NCI-H69 (cell line): ENCODE measurements around the gene ADAMTS14.

Source experiments
- DNase-seq: peaks from one replicate; lab custom pipeline; 2025; lab: John Stamatoyannopoulos, UW

ADAMTS14 gene

DNA sequence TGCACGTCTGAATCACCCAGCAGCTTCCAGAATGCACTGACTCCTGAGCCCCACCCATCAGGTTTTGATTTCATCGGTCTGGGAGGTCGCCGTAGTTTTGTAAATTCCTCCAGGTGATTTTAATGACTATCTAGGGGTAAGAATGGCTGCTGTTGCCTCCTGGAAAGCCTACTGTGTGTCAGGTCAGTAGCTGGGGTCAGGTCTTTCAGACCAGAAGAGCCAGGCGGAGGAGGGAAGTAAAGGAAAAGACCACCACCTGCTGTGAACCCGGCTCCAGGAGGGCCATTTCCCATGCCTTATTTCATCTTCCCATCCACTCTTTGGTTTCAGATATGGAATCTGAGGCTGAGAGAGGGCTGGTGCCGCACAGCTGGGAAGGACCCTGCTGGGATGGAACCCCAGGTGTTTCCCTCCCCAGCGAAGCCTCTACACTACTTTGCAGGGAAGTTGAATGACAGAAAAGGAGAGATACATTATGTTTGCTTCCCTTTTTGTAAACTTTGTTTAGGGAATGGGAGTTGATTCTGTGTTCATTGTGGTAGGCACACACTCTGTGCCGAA is 19.8 kb downstream of the ADAMTS14 start:
- DNase-seq: no peak

DNA sequence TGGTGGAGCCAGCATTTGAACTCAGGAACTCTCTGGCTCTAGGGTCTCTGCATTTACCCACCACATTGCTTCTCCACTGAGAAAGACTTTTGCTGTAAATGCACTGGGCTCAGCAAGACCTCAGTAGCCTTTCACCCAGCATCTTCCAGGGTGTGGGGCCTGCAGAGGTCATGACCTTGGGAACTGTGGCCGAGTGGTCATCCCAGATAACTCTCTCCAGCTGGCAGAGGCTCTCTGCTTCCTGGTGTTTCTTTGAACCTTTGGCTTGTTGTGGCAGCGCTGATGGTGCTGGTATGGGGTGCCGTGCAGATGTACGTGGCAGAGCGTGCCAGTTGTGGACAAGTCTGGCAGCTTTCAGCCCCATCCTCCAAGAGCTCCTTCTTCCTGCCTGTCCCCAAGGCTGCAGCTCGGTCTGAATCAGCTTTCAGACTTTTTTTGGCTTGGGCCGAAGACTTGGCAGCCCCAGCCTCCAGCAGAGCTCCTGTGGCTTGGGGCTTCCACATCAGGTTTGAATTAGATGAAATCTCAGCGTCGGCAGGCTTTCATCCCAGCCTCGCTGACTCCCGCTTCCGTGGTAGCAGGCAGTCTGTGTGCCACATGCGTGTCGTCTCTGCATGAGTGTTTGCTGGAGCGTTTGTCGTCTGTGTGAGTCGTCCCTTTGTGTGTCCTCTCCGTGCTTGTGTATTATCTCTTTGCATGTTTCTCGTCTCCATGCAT is 21.5 kb downstream of the ADAMTS14 start:
- DNase-seq: no peak

DNA sequence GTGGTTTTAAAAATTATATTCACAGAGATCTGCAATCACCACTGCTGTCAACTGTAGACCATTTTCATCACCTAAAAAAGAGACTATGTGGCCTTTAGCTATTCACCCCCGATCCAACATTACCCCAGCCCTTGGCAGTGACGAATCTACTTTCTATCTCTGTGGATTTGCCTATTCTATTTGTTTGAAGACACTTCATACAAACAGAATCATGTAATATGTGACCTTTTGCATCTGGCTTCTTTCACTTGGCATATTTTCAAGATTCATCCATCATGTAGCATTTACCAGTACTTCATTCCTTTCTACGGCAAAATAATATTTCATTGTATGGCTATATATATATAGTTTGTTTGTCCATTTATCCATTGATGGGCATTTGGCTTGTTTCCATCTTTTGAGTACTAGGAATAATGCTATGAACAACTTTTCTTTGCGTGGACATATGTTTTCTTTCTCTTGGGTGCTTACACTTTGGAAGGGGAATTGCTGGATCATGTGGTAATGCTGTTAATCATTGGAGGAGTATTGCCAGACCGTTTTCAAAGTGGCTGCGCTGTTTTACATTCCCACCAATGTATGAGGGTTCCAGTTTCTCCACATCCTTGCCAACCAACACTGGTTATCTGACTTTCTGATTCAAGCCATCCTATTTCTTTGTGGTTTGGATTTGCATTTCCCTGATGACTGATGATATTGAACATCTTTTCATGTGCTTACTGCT is 22.3 kb downstream of the ADAMTS14 start:
- DNase-seq: no peak

DNA sequence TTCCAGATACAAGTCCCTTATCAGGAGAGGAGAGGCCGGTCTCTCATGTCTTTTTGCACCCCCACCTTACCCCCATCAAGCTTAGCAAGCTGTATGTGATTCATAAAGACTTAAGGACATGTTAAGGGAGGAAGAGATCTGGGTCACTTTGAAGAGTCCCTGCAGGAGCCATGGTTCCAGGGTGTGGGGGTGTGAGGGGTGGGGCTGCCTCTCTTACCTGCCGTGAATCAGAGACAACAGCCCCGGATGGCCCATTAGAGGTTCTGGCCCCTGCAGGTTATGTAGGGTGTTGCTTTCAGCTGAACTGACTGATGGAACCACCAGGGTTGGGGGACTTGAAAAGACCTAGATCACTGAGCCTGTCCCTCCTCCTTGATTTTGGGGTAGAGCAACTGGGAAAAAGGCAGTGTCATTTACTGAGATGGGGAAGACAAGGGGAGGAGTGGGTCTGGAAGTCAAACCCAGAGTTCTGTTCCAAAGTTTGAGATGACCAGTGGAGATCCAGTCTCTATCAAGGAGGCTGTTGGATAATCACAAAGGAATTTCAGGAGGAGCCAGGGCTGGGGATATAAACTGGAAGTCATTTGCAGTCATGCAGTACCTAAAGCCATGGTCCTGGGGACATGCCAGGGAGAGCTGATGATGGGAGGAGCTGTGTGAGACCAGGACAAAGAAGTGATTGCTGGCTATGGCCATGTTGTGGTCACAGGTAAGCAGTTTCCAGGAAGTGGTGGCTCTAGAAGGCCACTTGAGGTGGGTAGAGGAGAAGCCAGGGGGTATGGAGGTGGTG is 23.1 kb downstream of the ADAMTS14 start:
- DNase-seq: no peak

DNA sequence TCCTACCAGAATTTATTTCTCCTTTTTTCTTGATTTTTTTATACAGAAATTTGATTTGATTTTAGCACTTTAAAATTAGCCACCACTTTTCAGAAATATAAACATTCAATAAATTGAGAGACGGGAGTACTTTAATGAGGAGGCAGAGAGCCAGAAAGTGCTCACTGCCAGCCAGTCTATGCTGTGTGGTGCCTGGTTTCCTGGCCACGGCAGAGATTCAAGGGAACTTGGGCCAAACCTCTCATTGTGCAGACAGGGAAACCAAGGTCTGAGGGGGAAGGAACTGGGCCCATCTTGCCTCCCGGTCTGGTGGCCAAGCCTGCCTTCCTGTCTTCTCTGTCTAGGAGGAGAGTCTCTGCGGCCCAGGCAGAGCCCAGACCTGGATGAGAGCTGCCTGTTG is 25.9 kb downstream of the ADAMTS14 start:
- no peak for DNase-seq

DNA sequence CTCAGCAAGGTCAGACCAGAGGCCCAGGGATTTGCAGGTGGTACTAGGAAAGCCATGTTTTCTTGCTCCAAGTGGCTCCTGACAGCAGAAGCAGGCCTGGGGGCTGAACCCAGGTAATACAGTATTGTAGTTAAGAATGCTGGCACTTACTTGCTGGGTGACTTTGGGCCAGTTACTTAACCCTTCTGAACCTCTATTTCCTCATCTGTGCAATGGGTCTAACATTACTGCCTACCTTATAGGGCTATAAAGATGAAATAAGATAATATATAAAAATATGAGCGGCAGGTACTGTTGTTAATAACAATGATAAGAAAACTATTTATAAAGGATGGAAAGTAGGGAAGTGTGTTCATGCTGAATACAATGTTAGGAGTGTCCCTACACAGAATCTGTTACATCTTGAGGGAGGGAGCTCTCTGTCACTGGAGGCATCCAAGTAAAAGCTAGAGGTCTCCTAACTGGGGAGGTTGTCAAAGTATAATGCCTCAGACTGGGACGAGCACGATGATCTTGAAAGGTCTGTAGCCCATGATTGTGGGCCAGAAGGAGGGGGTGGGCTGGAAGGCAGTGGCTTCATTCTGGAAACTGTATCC is 26.9 kb downstream of the ADAMTS14 start:
- DNase-seq: no peak

DNA sequence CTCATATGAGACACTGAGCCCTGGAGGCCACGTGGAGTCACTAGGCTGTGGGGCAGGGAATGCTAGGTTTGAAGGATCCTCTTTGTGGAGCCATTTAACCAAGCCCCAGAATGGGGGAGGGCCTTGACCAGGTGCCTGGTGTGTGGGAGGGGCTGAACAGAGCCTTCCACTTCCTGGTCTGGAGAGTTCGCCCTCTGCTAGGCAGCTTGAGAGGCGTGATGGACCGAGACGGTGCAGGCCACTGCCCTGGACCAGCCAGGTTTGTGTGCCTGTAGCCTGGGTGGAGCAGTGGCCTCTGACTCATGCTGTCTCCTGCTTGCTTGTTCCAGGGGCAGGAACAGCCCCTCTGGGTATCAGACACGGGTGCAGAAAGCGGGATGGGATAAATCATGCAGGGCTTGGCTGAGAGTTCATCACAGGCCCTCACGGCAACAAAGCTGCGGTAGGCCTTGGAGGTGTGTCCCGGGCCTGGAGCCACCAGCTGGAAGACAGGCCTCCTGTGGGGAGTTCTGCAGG is 27.4 kb downstream of the ADAMTS14 start:
- DNase-seq: no peak

DNA sequence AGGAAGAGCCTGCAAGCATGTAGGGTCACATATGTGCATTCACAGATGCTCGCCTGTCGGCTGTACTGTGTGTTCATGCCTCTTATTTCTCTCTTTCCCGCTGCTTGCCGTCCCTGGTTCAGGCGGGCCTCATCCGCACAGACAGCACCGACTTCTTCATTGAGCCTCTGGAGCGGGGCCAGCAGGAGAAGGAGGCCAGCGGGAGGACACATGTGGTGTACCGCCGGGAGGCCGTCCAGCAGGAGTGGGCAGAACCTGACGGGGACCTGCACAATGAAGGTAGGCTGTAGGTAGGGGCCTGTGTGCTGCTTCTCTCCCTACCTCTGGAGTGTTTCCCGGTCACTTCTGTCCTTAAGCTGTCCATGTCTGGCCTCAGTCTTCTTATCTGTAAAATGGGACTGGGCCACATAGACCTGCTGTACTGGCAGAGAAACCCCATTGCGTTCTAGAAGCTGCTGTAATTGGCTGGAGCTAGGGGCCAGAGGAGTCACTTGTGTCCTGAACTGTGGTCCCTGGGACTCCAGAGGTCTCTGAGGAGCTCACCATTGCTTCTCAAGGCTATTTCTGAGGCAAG is 30.0 kb downstream of the ADAMTS14 start:
- DNase-seq: no peak

DNA sequence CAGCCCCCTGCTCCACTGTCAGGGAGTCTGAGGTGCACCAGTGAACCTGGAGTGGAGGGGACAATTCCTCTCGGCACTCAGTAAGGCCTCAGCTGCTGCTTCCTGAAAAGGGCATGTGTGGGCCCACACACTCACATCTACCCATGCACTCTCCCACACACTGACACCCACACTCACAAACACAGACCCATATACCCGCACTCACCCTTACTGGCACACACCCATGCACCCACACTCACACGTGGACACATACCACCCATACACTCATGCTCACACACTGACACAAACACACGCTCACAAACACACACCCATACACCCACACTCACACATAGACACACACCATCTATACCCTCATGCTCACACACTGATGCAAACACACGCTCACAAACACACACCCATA is 31.9 kb downstream of the ADAMTS14 start:
- no peak for DNase-seq

DNA sequence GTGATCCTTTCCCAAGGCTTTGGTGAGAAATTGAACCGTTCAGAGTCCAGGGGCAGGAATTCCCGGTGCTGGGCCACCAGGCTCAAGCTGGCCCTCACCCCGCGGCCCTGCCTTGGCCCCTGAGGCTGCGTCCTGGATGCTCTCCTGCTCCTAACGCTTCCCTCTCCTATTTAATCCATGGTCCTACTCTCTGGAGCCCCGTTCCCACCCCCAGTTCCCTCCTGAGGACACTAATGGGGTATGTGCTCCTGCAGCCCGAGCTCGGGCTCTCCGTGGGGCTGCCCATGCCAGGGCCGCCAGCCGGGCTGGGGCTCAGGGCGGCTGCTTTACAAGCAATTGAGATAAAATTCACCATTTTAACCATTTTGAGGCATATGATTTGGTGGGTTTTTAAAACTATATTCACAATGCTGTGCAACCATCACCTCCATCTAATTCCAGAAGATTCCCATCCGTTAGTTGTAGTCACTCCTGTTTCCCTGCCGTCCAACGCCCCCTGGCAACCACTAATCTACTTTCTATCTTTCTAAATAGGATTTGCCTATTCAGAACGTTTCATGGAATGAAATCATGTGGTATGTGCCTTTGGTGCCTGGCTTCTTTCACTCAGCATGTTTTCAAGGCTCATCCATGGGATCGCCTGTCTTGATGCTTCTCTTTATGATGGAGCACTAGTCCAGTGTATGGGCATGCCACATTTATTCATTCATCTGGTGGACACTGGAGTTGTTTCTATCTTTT is 33.0 kb downstream of the ADAMTS14 start:
- no peak for DNase-seq

DNA sequence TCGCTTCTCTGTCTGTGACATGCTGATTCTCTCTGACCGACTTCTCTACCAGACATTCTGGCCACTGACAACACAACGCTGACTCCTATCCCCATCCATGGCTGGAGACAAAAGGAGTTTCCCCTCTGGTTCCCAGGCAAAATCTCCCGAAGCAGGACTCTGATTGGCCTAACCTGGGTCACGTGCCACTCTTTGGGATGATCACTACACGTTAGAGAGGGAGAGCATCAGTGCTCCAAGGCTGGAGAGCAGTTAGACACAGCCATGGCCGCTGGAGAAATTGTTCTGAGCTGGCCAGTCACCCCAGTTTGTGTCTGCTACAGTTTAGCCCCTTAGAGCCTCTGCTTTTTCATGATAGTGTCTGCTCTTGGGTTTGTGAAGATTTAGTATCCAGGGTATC is 38.9 kb downstream of the ADAMTS14 start:
- DNase-seq: no peak

DNA sequence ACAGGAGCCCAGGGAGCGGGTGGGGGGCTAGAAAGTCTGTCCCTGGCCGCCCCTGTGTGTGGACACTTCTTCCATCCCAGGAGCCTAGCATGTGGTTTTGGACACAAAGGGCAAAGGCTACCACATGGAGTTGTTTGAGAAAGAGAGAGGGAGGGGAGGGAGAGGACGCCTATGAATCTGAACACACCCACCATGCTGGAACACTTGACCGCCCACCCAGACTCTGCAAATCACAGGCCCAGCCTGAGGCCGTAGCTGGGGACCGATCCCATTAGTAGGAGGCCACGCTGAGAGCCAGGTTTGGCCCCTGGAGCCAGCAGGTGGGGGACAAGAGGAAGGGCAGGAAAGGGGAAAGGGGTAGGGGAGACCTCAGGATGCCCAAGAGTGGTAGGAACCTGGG is 39.6 kb downstream of the ADAMTS14 start:
- DNase-seq: peak; percentile 29

DNA sequence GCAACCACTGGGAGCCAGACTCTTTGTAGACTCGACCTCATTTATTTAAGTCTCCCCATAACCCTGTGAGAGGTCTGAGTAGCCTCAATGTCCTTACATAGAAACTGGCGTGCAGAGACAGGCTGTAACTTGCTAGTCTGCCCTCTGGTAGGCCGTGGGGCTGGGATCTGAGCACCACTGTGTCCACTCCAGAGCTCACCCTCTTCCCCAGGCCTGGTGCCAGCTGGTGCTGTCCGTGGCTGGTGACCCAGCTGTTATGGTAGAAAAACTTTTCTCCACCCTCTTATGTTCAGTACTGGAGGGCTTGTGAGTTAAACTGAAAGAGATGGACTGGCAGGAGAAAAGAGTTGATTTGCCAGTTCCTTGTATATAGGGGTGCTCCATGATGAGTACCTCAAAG is 41.9 kb downstream of the ADAMTS14 start:
- DNase-seq: no peak

DNA sequence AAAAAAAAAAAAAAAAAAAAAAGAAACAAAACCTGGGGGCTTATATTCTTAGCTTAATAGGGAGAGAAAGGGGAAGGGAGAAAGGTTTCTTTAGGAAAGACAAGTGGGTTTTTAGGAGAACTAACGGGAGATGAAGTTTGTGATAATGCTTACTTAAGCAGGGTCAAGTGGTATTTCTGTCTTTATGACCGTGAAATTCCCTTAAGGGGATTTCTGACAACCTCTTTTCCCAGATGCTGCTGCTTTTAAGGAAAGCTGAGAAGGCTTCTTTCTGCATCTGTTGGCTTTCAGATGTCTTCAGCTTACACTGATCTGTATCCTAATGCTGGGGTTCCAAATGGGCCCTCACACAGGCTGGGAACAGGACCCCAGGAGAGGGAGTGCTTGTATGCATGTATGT is 42.6 kb downstream of the ADAMTS14 start:
- DNase-seq: no peak

DNA sequence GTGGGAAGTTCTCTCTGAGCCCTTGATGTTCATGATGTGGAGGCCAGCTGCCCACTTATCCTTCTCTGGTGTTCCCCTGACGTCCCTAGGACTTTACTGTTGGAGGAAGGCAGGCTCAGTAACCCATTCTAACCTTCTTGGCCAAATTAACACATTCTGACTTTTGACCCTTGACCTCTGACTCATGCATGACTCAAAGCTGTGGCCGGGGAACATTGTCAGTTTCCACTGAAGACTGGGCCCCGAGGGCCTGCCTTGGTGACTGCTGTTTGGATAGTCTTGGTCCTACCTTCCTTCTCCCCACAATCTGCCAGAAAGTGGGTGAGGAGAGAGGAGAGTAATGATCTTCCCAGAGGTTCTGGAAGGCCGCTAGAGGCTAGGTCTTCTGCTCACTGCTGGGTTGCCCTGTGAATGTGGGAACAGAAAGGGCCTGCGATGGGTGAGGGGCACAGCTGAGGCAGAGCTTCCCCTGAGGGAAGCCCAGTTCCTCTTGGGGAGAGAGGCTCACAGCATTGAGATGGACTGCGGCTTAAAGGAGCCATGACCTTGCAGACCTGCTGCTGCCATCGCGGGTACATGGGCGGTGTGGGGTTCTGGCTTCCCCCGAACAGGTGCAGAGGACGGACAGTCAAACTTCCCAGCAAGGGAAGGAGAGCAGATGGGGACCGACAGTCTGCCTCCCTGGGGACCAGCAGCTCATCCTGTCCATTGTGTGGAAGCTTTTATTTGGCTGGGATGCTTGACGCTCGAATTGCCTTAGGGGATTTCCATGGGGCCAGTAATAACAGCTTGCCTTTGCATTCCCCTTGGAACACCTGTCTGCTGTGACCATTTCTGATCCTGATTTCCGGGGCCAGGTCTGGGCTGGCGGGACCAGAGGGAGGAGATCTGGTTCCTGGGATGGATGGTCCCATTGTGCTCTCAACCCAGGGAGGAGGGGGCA is 43.8 kb downstream of the ADAMTS14 start:
- DNase-seq: peak; percentile 97

DNA sequence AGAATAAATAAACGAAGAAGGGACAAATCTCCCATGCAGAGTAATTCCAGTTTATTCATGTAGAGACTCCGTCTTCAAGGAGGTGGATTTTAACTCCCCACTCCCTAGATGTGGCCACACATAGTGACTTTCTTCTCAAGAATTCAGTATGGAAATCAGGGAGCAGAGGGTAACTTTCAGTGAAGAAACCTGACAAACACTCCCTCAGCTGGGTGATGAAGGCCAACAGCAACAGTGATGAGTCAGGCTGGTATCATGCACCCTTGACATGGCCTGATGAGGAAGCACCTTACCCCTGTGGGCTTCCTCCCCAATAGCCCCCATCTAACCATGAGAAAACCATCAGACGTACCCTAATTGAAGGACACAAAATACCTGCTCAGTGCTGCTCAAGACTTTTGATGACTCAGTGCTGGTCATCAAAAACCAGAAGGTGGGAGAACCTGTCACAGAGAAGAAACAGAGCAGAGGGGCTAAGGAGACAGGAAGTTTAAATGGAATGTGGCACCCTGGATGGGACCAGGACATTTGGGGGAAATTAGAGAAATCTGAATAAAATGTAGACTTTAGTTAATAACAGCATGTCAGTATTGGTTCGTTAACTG is 50.6 kb downstream of the ADAMTS14 start:
- DNase-seq: no peak

DNA sequence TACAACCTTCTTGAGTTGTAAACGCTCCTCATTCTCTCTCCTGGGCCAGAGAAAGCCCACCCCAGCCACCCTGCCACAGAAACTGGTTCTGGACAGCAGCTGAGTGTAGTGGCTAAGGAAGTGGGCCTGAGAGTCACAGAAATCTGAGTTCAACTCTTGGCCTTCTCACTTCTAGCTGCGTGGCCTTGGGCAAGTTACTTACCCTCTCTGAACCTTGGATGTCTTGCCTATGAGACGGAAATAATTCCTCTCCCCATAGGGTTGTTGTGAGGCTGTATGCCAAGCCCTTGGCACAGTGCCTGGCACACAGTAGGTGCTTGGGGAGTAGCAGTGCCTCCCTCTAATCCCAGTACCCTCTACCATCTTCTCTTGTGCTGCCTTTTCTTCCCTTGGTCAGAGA is 51.5 kb downstream of the ADAMTS14 start:
- no peak for DNase-seq

DNA sequence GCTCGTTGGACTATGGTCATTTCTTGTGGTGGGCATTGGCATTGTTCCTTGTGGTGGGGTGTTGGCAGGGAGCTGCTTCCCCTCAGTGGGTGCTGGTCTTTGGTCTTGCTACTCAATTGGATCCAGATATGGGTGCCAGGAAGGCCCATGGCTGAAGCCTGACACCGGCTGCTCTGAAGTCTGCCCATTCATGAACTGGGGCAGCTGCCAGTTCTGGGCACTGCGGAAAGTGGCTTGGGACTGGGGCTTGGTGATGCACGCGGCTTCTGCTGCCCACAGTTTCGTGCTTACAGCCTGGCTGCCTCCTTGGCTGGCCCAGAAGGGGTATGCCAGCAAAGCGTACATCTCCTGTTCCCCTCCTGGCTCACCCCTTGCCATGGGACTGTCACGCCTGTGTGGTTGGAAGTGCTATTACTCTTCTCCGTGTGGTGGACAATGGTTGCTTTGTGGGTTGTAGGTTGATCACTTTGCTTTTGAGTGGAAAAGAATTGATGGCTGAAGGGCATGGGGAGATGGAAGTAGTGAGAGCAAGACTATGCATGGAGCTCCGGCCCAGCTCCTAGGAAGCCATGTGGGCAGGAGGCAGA is 54.7 kb downstream of the ADAMTS14 start:
- no peak for DNase-seq

DNA sequence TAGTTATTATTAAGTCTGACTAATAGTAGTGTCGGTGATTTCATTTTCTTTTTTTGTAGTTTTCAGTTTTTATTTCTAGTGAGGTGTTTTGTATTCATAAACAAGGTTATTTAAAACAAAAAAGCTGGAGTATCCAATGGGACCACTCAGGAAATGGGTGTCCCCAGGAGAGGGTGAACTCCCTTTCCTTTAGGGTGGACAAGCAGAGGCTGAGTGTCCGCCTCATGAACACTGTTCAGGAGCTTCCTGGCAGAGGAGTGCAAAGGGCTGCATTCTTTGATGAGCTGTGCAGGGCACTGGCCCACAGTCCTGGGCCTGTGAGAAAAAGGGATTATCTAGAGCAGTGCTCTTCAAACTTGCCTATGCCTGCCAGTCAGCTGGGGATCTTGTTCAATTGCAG is 56.0 kb downstream of the ADAMTS14 start:
- no peak for DNase-seq
